Ishikawa (cell line): ENCODE measurements around the gene KANK3.

ENCODE experiments used
- CREB1 ChIP-seq: IDR thresholded peaks from 2 replicates; pipeline ENCODE4 v1.6.1; 2012; ENCODE audit warnings: low read depth
- EP300 ChIP-seq: IDR thresholded peaks from 2 replicates; pipeline ENCODE4 v1.6.1; 2012; ENCODE audit warnings: borderline replicate concordance
- TAF1 ChIP-seq: IDR thresholded peaks from 2 replicates; pipeline ENCODE4 v1.6.1; 2012; ENCODE audit warnings: low read depth, mild to moderate bottlenecking
- TCF12 ChIP-seq: IDR thresholded peaks from 2 replicates; pipeline ENCODE4 v1.6.1; 2012; ENCODE audit warnings: low read depth
- TEAD4 ChIP-seq: IDR thresholded peaks from 2 replicates; pipeline ENCODE4 v1.6.1; 2012
- USF1 ChIP-seq: IDR thresholded peaks from 2 replicates; pipeline ENCODE4 v1.6.1; 2012
- YY1 ChIP-seq: IDR thresholded peaks from 2 replicates; pipeline ENCODE4 v1.6.1; 2012; ENCODE audit warnings: low read depth
- TF ChIP-seq, protein P1 (sequence below): IDR thresholded peaks from 2 replicates; pipeline ENCODE4 v1.6.1; 2012
- TF ChIP-seq, protein P2 (sequence below): IDR thresholded peaks from 2 replicates; pipeline ENCODE4 v1.6.1; 2012; ENCODE audit warnings: low read depth, mild to moderate bottlenecking

DNA sequence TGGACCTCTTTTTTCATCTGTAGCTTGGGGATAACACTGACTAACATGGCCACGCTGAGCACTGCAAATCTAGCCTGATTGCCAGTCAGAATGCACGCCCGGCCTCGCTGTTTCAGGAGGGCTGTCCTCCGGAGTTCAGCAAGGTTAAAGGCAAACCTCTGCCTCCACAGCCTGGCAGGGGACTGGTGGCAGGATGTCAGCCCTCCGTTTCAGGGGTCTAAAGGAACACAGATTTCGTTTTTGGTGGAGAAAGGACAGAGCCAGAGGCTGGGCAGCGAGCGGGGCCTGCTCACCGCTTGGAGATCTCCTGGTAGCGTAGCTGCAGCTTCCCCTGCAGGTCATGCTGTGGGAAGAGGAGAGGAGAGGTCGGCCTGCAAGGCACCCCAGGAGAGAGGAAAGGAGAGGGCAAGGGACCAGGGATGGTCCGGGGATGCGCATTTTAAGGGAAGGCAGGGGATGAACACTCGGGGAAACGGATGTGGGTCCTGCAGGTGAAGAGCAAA lies 22.4 kb downstream of the KANK3 start:
- TF ChIP-seq TCF12 (no peak), YY1 (no peak), EP300 (no peak), TEAD4 (no peak), TAF1 (no peak), CREB1 (no peak), USF1 (no peak)
- TF ChIP-seq, protein P1, sequence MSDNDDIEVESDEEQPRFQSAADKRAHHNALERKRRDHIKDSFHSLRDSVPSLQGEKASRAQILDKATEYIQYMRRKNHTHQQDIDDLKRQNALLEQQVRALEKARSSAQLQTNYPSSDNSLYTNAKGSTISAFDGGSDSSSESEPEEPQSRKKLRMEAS: no peak
- TF ChIP-seq, protein P2, sequence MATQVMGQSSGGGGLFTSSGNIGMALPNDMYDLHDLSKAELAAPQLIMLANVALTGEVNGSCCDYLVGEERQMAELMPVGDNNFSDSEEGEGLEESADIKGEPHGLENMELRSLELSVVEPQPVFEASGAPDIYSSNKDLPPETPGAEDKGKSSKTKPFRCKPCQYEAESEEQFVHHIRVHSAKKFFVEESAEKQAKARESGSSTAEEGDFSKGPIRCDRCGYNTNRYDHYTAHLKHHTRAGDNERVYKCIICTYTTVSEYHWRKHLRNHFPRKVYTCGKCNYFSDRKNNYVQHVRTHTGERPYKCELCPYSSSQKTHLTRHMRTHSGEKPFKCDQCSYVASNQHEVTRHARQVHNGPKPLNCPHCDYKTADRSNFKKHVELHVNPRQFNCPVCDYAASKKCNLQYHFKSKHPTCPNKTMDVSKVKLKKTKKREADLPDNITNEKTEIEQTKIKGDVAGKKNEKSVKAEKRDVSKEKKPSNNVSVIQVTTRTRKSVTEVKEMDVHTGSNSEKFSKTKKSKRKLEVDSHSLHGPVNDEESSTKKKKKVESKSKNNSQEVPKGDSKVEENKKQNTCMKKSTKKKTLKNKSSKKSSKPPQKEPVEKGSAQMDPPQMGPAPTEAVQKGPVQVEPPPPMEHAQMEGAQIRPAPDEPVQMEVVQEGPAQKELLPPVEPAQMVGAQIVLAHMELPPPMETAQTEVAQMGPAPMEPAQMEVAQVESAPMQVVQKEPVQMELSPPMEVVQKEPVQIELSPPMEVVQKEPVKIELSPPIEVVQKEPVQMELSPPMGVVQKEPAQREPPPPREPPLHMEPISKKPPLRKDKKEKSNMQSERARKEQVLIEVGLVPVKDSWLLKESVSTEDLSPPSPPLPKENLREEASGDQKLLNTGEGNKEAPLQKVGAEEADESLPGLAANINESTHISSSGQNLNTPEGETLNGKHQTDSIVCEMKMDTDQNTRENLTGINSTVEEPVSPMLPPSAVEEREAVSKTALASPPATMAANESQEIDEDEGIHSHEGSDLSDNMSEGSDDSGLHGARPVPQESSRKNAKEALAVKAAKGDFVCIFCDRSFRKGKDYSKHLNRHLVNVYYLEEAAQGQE: no peak
